ENCODE results near the gene MAST2.

The MAST2 gene

GRCh38 chr1:45911634-45912033 is 108.2 kb downstream of the MAST2 start:
- Histone ChIP-seq H3K9ac (ENCODE audit: low read depth in 1 of 2, low read length in 2 of 2) (no peak overlapping the region), H3K9me3 (ENCODE audit: control insufficient read depth in 1 of 2, low read length in 2 of 2) (no peaks in the 10 kb centered on the region), H3K27ac (ENCODE audit: low read depth, low read length) (no peak overlapping the region), H3K27me3 (ENCODE audit: control insufficient read depth in 1 of 2, insufficient read depth in 2 of 2, low read length in 2 of 2) (no peaks in the 10 kb centered on the region), H3K4me1 (ENCODE audit: control insufficient read depth in 1 of 2, insufficient read depth in 2 of 2, low read length in 2 of 2) (peaks cover 15 to 22% of the 10 kb centered on the region in 2 donors), H3K4me3 (ENCODE audit: low read depth in 1 of 2, low read length in 2 of 2) (no peak overlapping the region), H3K36me3 (ENCODE audit: control insufficient read depth in 1 of 2, insufficient read depth in 2 of 2, low read length in 2 of 2) (no peaks in the 10 kb centered on the region)

DNA sequence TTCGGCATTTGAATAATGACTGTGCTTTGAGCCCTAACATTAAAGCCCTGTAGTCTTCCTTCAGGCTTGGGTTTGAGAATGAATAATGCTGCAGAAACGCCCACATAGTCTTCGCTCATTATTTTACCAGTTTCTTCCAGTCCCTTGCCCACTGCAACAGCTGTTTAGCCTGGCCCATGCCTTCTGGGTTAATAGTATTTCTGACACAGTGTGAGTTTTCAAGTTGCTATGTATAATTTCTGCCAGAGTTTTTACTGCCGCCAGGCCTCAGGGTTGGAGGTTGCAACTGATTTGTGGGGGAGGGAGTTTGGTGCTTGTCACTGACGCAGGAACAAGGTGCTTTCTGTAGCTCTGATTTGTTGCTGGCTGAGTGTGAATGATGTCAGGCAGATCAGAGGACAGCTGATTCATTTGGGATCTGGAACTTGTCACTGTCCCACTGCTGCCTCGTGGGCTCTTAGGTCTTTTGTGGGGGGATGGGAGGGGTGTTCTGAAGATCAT is 109.8 kb downstream of the MAST2 start:
- Histone ChIP-seq H3K27ac (ENCODE audit: low read depth, low read length) (no peak overlapping the region), H3K9me3 (ENCODE audit: control insufficient read depth in 1 of 2, low read length in 2 of 2) (no peaks in the 10 kb centered on the region), H3K4me1 (ENCODE audit: control insufficient read depth in 1 of 2, insufficient read depth in 2 of 2, low read length in 2 of 2) (peaks cover 15 to 22% of the 10 kb centered on the region in 2 donors), H3K9ac (ENCODE audit: low read depth in 1 of 2, low read length in 2 of 2) (no peak overlapping the region), H3K4me3 (ENCODE audit: low read depth in 1 of 2, low read length in 2 of 2) (no peak overlapping the region), H3K36me3 (ENCODE audit: control insufficient read depth in 1 of 2, insufficient read depth in 2 of 2, low read length in 2 of 2) (no peaks in the 10 kb centered on the region), H3K27me3 (ENCODE audit: control insufficient read depth in 1 of 2, insufficient read depth in 2 of 2, low read length in 2 of 2) (no peaks in the 10 kb centered on the region)

DNA sequence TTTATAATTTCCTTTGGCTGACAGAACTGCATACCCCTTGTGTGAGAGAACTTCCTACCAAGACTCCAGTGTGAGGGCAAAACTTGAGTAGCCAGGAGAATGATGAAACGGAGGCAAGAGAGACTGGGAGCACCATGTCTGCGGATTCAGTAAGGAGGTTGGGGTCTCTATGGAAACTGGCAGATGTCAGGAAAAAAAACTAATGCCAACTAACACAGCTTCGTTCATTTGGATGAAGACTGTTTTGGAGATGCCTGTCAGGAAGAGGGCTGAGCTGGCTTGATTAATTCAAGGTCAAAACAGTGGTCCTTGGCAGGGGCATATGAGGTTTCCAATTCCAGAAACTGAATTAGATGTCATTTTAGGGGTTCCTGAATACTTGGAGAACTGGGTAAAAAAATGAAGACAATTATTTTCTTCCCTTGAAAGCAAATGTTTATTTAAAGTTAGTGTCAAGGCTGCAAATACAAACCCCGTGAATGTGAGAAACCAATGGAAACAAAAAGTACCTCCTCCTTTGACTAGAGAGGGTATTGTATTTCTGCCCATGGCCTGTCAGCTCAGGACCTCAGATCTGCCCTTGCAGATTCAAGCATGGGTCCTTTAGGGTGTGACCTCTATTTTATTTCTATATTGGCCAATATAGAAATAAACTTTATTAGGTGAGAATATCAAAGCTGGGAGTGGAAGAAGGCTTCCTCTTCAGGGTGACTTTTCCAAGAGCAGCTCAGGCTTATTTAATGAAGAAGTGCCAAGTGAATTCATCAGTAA is 110.5 kb downstream of the MAST2 start:
- Histone ChIP-seq H3K27me3 (ENCODE audit: control insufficient read depth in 1 of 2, insufficient read depth in 2 of 2, low read length in 2 of 2) (no peaks in the 10 kb centered on the region), H3K4me1 (ENCODE audit: control insufficient read depth in 1 of 2, insufficient read depth in 2 of 2, low read length in 2 of 2) (peaks cover 15 to 22% of the 10 kb centered on the region in 2 donors), H3K4me3 (ENCODE audit: low read depth in 1 of 2, low read length in 2 of 2) (no peak overlapping the region), H3K36me3 (ENCODE audit: control insufficient read depth in 1 of 2, insufficient read depth in 2 of 2, low read length in 2 of 2) (no peaks in the 10 kb centered on the region), H3K9ac (ENCODE audit: low read depth in 1 of 2, low read length in 2 of 2) (no peak overlapping the region), H3K9me3 (ENCODE audit: control insufficient read depth in 1 of 2, low read length in 2 of 2) (no peaks in the 10 kb centered on the region), H3K27ac (ENCODE audit: low read depth, low read length) (no peak overlapping the region)

GRCh38 chr1:45914836-45915235 is 111.4 kb downstream of the MAST2 start:
- no peaks in the 10 kb centered on the region for H3K9me3 ChIP-seq (ENCODE audit: control insufficient read depth in 1 of 2, low read length in 2 of 2)
- no peaks in the 10 kb centered on the region for H3K27me3 ChIP-seq (ENCODE audit: control insufficient read depth in 1 of 2, insufficient read depth in 2 of 2, low read length in 2 of 2)
- no peak overlapping the region for H3K4me3 ChIP-seq (ENCODE audit: low read depth in 1 of 2, low read length in 2 of 2)
- H3K4me1 ChIP-seq (ENCODE audit: control insufficient read depth in 1 of 2, insufficient read depth in 2 of 2, low read length in 2 of 2): peaks cover 15 to 22% of the 10 kb centered on the region in 2 donors
- no peak overlapping the region for H3K9ac ChIP-seq (ENCODE audit: low read depth in 1 of 2, low read length in 2 of 2)
- H3K27ac ChIP-seq (ENCODE audit: low read depth, low read length): no peak overlapping the region
- H3K36me3 ChIP-seq (ENCODE audit: control insufficient read depth in 1 of 2, insufficient read depth in 2 of 2, low read length in 2 of 2): no peaks in the 10 kb centered on the region

DNA sequence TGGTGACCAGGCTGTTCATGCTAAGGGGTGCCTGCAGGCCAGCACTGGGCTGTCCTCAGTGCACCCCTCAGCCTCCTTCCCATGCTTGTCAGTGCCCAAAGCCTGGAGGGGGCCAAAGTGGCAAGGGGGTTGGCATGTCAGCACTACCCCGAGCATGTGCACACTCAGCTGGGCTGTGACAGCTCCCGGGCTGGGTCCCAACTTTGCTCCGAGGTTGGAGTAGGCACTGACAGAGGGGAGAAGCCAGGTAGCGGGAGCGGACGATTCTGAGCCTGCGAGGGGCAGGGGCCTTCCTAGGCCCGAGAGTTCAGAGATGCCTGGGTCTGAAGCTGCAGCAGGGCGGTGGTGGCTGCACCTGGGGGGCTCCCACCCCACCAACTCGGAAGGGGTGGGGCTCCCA is 119.0 kb downstream of the MAST2 start:
- peaks cover 6 to 20% of the 10 kb centered on the region in 2 donors for H3K4me1 ChIP-seq (ENCODE audit: control insufficient read depth in 1 of 2, insufficient read depth in 2 of 2, low read length in 2 of 2)
- H3K27ac ChIP-seq (ENCODE audit: low read depth, low read length): no peak overlapping the region
- H3K9ac ChIP-seq (ENCODE audit: low read depth in 1 of 2, low read length in 2 of 2): no peak overlapping the region
- H3K27me3 ChIP-seq (ENCODE audit: control insufficient read depth in 1 of 2, insufficient read depth in 2 of 2, low read length in 2 of 2): no peaks in the 10 kb centered on the region
- no peaks in the 10 kb centered on the region for H3K36me3 ChIP-seq (ENCODE audit: control insufficient read depth in 1 of 2, insufficient read depth in 2 of 2, low read length in 2 of 2)
- no peak overlapping the region for H3K4me3 ChIP-seq (ENCODE audit: low read depth in 1 of 2, low read length in 2 of 2)
- H3K9me3 ChIP-seq (ENCODE audit: control insufficient read depth in 1 of 2, low read length in 2 of 2): no peaks in the 10 kb centered on the region

DNA sequence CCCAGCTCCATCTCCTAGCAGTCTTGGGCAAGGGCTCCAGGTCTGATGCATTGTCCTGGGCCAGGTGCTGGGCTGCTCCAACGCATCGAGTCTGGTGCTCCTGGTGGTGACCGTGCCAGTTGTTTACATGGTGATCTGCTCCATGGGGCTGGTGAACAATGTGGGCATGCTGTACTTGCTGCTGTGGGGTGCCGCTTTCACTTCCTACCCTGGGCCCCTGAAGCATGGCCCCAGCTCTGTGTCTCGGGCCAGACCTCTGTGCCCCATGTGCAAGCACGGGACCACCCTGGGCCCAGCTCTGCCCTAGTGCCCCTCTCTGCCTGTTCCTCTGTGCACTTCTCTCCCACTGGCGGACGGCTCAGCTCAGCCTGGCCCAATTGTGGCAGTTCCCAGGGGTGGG is 119.4 kb downstream of the MAST2 start:
- H3K4me1 ChIP-seq (ENCODE audit: control insufficient read depth in 1 of 2, insufficient read depth in 2 of 2, low read length in 2 of 2): peaks cover 6 to 20% of the 10 kb centered on the region in 2 donors
- no peak overlapping the region for H3K9ac ChIP-seq (ENCODE audit: low read depth in 1 of 2, low read length in 2 of 2)
- no peak overlapping the region for H3K4me3 ChIP-seq (ENCODE audit: low read depth in 1 of 2, low read length in 2 of 2)
- H3K27ac ChIP-seq (ENCODE audit: low read depth, low read length): no peak overlapping the region
- no peaks in the 10 kb centered on the region for H3K9me3 ChIP-seq (ENCODE audit: control insufficient read depth in 1 of 2, low read length in 2 of 2)
- no peaks in the 10 kb centered on the region for H3K27me3 ChIP-seq (ENCODE audit: control insufficient read depth in 1 of 2, insufficient read depth in 2 of 2, low read length in 2 of 2)
- no peaks in the 10 kb centered on the region for H3K36me3 ChIP-seq (ENCODE audit: control insufficient read depth in 1 of 2, insufficient read depth in 2 of 2, low read length in 2 of 2)

DNA sequence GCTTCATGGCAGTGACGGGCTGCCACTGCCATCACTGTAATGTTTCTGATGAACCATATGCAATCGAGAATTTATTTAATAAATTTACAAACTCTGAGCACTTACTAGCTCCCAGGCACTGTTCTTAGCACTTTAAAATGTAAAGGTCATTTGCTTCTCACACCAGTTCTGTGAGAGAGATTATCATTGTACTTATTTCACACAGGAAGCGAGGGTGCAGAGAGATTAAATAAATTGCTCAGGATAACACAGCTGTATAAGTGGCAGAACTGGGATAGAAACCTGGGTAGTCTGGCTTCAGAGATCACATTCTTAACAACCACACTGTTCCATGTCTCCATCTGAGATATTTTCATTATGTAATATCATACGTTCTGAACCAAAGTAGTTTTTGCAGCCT is 119.9 kb downstream of the MAST2 start:
- H3K4me1 ChIP-seq (ENCODE audit: control insufficient read depth in 1 of 2, insufficient read depth in 2 of 2, low read length in 2 of 2): peaks cover 6 to 20% of the 10 kb centered on the region in 2 donors
- H3K9ac ChIP-seq (ENCODE audit: low read depth in 1 of 2, low read length in 2 of 2): no peak overlapping the region
- no peak overlapping the region for H3K27ac ChIP-seq (ENCODE audit: low read depth, low read length)
- H3K27me3 ChIP-seq (ENCODE audit: control insufficient read depth in 1 of 2, insufficient read depth in 2 of 2, low read length in 2 of 2): no peaks in the 10 kb centered on the region
- H3K36me3 ChIP-seq (ENCODE audit: control insufficient read depth in 1 of 2, insufficient read depth in 2 of 2, low read length in 2 of 2): no peaks in the 10 kb centered on the region
- no peak overlapping the region for H3K4me3 ChIP-seq (ENCODE audit: low read depth in 1 of 2, low read length in 2 of 2)
- no peaks in the 10 kb centered on the region for H3K9me3 ChIP-seq (ENCODE audit: control insufficient read depth in 1 of 2, low read length in 2 of 2)

DNA sequence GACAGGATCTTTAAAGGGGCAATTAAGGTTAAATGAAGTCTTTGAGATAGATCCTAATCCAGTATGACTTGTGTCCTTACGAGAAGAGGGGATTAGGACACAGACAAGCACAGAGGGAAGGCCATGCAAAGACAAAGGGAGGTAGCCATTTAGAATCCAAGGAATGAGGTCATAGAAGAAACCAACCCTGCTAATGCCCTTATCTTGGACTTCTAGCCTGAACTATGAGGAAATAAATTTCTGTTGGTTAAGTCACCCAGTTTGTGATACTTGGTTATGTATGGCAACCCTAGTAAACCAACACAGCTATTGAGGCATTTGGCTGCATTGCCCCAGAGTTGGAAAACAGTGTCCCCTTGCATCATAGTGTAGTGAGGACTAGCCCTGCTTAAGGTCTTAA is 121.3 kb downstream of the MAST2 start:
- Histone ChIP-seq H3K9ac (ENCODE audit: low read depth in 1 of 2, low read length in 2 of 2) (no peak overlapping the region), H3K36me3 (ENCODE audit: control insufficient read depth in 1 of 2, insufficient read depth in 2 of 2, low read length in 2 of 2) (no peaks in the 10 kb centered on the region), H3K9me3 (ENCODE audit: control insufficient read depth in 1 of 2, low read length in 2 of 2) (no peaks in the 10 kb centered on the region), H3K4me1 (ENCODE audit: control insufficient read depth in 1 of 2, insufficient read depth in 2 of 2, low read length in 2 of 2) (peaks cover 11 to 20% of the 10 kb centered on the region in 2 donors), H3K27me3 (ENCODE audit: control insufficient read depth in 1 of 2, insufficient read depth in 2 of 2, low read length in 2 of 2) (no peaks in the 10 kb centered on the region), H3K27ac (ENCODE audit: low read depth, low read length) (no peak overlapping the region), H3K4me3 (ENCODE audit: low read depth in 1 of 2, low read length in 2 of 2) (no peak overlapping the region)

DNA sequence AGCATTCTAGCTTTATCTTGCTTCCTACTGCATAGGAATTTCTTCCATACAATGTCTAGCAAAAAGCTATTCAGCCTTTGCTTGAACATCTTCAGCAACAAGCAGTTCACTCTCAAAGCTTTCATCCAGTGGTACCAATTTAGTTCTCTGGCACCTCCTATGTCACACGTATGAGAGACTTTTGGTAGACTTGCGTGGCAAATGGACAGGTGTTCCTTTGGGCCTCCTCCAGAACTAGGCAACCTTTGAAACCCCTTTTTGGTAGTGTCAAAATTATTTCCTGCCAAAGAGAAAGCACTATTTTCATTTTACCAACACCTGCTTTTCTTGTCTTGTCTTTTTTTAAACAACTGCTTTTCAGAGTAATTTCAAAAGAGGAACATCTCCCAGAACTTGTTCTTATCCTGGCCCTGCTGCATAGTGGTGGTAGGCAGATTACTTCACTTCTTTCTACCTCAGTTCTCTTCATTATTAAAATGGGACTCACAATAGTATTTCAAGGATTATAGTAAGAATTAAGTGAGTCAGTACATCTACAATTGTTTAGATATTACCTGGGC is 122.4 kb downstream of the MAST2 start:
- Histone ChIP-seq H3K27me3 (ENCODE audit: control insufficient read depth in 1 of 2, insufficient read depth in 2 of 2, low read length in 2 of 2) (no peaks in the 10 kb centered on the region), H3K4me1 (ENCODE audit: control insufficient read depth in 1 of 2, insufficient read depth in 2 of 2, low read length in 2 of 2) (peaks cover 11 to 20% of the 10 kb centered on the region in 2 donors), H3K4me3 (ENCODE audit: low read depth in 1 of 2, low read length in 2 of 2) (no peak overlapping the region), H3K36me3 (ENCODE audit: control insufficient read depth in 1 of 2, insufficient read depth in 2 of 2, low read length in 2 of 2) (no peaks in the 10 kb centered on the region), H3K9me3 (ENCODE audit: control insufficient read depth in 1 of 2, low read length in 2 of 2) (no peaks in the 10 kb centered on the region), H3K27ac (ENCODE audit: low read depth, low read length) (no peak overlapping the region), H3K9ac (ENCODE audit: low read depth in 1 of 2, low read length in 2 of 2) (no peak overlapping the region)

DNA sequence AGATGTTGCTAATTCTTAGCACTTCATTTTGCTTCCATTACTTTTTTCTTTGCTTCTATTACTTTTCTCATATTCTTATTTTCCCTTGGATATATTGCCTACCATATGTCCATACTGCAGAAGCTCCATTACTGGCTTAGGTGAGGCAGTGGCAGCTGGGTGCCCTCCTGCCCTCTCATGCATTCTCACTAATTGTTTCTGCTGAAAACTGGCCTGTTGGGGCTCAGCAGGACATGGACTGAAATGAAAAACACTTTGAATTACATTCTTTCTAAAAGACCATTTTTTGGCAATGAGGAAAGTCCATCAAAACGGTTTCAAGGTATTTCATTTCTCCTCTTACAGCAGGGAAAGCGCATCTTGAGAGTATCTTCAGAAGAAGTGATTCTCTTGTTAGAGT is 122.9 kb downstream of the MAST2 start:
- Histone ChIP-seq H3K9me3 (ENCODE audit: control insufficient read depth in 1 of 2, low read length in 2 of 2) (no peaks in the 10 kb centered on the region), H3K27me3 (ENCODE audit: control insufficient read depth in 1 of 2, insufficient read depth in 2 of 2, low read length in 2 of 2) (no peaks in the 10 kb centered on the region), H3K27ac (ENCODE audit: low read depth, low read length) (no peak overlapping the region), H3K4me3 (ENCODE audit: low read depth in 1 of 2, low read length in 2 of 2) (no peak overlapping the region), H3K36me3 (ENCODE audit: control insufficient read depth in 1 of 2, insufficient read depth in 2 of 2, low read length in 2 of 2) (no peaks in the 10 kb centered on the region), H3K9ac (ENCODE audit: low read depth in 1 of 2, low read length in 2 of 2) (no peak overlapping the region), H3K4me1 (ENCODE audit: control insufficient read depth in 1 of 2, insufficient read depth in 2 of 2, low read length in 2 of 2) (peaks cover 11 to 20% of the 10 kb centered on the region in 2 donors)

Data from duodenal mucosa (tissue), 2 donors.